Measurements from ENCODE around the gene HBP1.
"Not testable (repeated sequence)": the region's sequence is repeated elsewhere in the genome, so short reads cannot be mapped to it uniquely, and the experiment has no call there.

- not testable (repeated sequence) for TF ChIP-seq CTCF (IDR thresholded peaks at IDR 0.05); EZH2 (IDR thresholded peaks at IDR 0.05; ENCODE audit: borderline replicate concordance, insufficient read depth, low read depth, low read length, poor library complexity, severe bottlenecking)
These were observed 24.9 kb upstream of the HBP1 start for GRCh38 chr7:107143875-107144274.

Measured in B cell (primary cell).